Glomerular visceral epithelial cell (primary cell): ENCODE measurements around the gene SGCA.

Experiments
- DNase-seq: peaks from one replicate; pipeline ENCODE4 v3.0.0-alpha.2; 2016; ENCODE audit errors: extremely low spot score

SGCA gene

DNA sequence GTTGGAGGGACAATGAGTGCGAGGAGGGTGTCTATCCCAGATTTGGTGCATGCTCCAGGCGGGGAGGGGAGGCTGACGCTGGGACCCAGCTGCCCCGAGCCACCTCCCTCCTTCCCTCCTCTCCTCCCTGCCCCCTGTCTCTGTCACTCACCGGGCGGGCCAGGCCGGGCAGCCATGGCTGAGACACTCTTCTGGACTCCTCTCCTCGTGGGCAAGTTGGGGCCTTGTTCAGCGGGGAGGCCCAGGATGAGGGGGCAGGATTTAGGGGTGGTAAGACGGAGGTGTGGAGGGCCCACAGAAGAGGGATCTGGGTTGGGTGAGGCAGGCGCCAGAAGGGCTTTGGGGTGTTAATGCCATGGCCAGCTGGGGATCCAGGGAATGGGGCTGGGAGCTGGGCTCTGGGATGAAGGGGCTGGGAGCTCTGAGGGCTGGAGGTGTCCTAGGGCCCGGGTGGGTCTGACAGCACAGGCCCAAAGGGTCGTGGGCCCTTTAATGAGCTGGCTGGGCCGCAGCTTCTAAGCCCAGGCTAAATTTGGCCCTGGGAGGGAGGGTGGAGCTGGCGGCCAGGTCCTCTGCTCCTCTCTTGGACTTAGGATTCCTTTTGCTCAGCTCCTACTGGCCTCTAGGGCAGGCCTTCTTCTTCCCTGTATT, at the start of gene SGCA:
Gene SGCA, plus strand, starts transcription at position 139 of the 651 bp plus-strand sequence. Its CDS starts 36 bp downstream, at position 175.
- no peak for DNase-seq

DNA sequence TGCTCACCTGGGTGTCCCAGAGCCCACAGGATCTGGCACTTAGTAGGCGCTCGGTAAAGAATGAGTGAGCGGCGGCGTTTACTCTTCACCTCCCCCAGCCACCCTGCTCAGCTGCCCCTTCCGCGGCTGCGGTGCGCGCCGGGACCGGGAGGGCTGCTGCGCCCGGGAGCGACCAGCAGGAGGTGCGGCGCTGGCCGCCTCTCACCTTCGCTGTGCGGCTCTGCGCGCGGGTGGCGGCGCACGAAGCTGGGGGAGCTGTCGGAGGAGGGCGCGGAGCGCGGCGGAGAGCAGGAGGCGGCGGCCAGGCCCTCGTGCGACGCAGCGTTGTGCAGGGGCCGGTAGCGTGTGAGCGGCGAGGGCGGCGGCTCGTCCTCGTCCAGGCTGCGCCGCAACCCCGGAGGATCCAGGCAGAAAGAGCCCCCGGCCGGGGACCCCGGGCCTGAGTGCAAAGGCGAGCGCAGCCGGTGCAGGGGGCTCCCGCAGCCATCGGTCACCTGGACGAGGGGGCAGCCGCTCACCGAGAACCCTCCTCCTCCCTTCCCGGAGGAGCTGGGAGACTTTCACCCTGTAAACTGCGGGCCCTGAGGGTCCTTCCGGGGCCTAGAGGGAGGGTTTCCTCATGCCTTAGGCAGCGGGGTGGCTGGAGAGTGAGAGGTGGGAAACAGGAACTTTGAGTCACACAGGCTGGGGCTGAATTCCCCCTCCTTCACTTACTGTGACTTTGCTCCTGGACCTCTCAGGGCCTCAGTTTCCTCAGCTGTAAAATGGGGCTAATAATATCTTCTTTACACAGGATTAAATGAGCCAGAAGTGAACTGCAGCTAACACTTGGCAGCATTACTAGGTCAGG, 48.4 kb upstream of the SGCA start:
- DNase-seq, result no peak

DNA sequence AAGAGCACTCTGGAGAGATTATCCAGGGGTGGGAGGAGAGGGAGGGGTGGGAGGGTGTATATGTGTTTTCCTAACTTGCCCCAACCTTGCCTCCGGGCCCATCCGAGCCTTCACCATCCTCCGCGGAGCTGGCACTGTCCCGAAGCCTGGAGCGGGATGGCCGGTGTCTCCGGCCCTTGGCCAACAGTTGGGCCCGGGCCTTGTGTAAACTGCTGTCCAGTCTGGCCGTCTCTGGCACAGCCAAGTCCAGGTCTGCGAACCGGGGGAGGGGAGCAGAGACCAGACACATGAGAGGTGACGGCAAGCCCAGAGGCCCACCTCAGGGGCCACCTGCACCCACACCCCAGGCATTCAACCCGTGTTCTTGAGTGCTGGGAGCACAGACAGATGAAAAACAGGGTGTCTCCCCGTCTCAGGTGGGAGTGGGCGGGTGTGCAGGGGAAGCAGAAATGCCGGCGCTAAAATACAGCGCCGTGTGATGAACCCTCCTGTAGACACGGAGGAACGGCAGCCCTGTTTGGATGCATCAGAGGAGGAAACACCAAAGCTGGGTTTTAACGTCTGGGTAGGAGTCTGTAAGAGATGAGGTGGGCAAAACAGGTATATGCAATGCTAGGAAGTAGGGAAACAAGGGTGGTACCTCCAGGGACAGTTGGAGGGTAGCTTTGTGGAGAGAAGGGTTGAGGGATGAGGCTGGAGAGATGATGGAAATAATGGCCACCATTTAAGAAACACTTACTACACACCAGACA, 47.6 kb upstream of the SGCA start:
- DNase-seq, result no peak

DNA sequence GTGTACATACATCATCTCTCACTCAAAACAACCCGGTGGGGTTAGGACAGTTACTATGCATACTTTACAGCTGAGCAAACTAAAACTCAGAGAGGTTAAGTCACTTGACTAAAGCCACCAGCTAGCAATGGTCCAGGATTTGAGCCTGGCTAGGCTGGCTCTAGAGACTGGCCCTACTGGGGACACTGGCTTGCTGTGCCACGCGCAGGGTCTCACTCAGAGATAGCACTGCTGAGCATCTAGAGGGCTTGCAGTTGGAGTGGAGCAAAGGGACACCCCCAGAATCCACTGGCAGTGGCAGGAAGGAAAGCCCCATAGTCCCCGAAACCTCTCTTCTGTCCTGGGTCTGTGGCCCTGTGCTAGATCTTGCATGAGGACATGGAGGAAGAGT, 47.0 kb upstream of the SGCA start:
- no peak for DNase-seq

DNA sequence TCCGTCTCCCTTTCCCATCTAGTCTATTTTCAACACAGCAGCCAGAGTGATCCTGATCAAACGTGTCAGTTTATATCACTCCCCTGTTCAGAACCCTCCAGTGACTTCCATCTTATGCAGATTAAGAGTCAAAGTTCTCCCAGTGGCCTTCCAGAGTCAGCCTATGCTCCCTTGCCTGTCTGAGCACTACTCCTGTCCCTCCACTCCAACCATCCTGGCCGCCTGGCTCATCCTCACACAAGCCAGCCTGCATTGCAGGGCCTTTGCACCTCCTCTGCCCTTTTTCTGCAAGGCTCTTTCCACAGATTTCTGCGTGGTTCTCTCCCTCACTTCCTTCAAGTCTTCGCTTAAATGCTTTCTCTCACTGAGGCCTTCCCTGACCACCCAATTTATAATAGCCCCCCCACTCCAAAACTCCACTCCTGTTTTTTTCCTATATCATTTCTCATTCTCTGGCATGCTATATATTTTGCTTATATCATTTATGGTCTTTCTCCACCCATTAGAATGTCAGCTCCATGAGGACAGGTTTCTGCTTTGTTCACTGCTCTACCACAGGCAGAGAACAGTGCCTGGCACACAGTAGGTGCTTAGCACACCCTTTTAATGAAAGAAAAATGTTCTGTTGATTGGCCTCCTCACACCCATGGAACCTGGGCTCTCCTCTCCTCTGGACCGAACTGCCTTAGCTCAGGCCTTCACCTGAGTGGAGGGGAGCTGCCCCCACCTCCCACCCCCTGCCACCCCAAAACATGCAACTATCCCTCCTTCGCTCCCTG, 45.1 kb upstream of the SGCA start:
- DNase-seq, result no peak

DNA sequence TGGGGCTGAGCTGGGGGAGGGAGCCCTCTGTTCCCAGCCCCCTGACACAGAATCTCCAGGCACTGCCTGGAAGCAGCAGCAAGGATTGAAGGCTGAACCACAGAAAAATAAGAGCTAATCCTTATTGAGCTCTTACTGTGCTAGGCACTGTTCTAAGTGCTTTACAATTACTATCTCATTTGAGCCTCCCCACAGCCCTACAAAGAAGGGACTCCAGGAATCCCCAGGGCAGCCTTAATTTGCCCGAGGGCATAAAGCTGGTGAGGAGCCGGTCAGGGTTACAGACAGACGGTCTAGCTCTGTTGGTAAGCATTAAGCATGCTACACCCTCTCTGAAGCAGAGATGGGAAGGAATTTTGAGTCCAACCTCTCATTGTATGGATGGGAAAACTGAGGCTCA, 42.9 kb upstream of the SGCA start:
- no peak for DNase-seq

DNA sequence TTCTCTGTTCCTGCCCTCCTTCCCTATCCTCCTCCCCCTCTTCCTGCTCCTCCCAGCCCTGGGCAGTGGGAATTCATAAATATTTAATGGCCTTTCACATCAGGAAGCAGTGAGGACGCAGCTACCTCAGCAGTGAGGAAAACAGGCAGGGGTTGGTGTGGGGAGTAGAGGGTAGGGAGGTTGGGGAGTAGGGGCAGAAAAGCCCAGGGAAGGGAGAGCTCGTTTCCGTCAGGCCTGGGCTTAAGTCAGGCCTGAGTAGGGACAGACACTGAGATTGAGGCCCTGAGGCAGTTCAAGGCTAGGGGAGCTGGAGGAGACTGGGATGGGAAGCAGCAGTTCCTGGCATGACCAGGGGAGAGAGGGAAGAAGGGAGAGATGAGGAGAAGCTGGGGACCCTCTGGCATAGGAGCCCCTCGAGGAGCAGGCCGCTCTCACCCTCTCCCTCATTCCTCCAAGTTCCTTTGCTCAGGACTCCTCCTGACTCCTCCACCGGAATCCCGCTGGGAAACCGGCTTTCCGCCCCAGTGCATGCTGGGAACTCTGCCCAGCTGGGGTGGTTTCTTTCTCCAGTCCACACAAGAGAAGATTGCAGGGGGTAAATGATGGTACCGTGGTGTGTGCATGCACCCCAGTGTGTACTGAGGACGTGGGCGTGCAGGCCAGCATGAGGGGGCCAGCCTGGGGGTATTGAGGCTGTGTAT, 42.0 kb upstream of the SGCA start:
- DNase-seq, result peak; percentile 69

DNA sequence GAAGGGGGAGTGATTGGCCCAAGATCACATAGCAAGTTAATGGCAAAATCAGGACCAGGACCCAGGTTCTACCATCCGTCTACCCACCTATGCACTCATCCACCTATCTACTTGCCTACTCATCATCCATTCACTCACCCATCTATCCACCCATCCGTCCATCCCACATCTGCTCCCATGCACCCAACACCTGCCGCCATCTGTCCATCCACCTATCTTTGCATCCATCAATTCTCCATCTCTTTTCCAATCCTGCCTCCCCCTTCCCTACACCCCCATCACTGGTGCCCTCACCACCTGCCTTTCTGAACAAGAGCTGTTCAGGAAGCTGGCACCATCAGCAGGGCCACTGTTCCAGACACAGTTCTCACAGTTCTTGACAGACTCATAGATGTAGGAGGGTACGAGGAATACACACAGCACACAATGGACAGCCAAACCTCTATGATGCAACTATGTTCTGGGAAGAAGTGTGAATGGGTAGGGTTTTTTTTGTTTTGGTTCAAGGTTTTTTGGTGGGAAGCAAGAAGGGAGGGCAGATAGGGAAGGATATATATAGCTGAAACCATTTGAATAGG, 40.3 kb upstream of the SGCA start:
- no peak for DNase-seq

DNA sequence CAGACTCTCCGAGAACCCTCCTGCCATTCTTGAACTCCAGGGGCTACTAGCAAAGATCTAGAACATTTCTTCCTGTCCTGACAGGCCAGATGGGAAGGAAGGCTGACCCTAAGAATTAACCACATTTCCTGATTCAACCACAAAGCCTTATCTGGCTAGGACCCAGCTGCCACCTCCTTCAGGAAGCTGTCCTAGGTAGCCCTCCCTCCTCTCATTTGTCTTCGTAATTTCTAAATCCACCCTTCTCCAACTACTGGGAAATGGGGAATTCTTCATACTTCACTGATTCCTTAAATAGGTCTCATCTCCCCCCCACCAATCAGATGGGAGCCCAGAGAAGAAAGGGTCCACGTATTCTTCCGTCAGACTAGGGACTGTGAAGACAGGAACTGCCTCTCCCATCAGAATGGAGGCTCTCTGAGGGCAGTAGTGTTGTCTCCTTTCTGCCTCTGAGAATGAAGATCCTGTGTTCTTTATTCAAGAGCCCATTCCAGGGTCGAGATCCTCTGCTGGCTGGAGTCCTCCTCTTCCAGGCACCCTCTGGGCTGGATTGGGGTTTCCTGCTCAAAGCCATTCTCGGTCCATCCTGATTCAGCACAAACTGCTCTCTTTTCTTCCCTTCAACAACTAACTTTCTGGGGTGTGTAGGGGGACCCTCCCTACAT, 38.0 kb upstream of the SGCA start:
- peak; percentile 51 for DNase-seq

DNA sequence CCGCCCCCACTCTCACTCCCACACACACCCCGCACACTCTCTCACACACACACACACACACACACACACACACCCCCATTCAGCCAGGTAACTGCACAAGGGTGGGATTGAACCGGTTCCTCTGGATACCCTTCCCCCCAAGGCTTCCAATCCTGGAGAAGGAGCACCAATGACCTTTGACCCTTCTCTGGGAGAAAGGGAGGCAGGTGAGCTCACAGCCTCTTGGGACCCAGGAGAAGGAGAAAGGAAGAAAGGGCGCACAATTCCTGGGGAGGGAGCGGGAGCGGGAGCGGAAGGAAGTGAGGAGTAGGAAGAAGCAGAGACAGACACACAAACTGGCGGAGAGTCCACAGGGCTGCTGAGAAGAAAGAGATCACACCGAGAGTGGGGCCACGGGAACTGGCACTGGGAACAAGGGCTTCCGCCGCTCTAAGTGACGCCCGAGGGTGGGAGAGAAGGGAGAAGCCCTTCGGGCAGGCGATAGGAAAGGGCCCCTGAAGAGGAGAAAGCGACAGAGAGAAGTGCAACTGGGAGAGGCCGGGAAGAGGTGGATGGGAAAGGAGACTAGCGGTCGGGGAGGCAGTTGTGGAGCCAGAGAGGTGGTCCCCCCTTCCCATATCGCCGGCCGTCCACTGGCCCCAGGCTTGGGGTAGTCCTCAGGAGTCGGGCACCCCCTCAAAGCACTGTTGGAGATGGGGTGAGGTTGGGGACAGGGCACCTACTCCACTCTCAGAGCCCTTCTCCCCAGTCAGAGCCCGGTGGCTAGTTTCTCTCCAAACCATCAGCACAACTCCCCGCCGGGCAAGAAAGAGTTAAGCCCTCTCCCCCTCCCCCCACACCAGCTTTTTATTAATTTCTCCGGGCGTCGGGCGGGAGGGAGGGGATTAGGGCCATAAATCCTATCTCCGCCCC, 37.1 kb upstream of the SGCA start:
- DNase-seq, result no peak

DNA sequence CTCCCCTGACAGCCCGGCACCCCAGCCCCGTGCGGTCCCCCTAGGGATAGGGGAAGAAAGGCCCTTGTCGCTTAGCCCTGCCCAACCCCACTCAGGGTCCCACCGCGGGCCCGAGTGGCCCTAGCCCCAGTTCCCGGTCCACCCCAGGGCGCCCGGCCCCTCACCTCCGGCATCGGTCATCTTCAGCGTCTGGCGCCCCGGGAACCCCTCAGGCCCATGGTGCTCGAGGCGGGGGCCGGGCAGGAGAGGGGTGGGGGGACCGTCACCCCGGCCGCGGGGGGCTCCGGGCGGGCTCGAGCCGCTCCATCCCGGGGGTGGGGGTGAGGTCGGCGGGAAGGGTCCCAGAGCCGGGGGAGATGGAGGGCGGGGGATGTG, 36.5 kb upstream of the SGCA start:
- no peak for DNase-seq

DNA sequence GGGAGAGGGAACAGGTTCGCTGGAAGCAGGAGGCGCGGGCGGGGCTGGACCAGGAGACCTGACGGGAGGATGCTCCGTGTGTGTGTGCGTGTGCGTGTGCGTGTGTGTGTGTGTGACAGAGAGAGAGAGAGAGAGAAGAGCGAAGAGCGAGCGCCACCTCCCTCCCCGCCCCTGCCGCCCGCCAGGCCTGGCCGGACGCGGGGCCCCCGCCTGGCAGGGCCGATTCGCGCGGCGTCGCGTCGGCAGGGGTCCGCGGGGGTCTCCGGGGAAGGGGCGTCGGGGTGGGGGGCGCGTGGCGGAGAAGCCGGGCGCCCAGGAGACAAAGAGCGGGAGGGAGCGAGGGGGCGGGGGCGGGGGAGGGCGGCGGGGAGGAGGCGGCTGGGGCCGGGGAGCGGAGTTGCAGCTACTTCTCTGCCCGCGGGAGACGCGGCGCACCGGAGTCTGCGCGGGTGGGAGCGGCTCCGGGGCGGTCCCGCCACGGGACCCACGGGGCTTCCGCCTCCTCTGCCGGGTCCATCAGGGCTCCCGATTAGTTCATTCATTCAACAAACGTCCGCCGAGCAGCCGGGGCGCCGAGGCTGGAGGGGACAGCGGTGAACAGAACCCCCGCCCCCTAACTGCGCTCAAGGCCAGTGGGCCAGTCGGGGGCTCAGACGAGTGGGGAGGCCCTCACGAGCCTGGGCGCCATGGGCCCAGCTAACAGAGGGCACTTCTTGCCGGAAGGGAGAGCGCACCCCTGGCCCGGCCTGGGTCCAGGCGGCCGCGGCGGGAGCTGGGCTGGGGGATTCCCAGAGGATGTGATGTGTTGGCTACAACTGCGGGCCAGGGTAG, 35.9 kb upstream of the SGCA start, which contains the start of gene SAMD14:
Gene SAMD14, minus strand, starts transcription at position 433 of the 831 bp plus-strand sequence. CDS start 5,201 bp downstream, outside the sequence.
- DNase-seq, result peak; percentile 62

DNA sequence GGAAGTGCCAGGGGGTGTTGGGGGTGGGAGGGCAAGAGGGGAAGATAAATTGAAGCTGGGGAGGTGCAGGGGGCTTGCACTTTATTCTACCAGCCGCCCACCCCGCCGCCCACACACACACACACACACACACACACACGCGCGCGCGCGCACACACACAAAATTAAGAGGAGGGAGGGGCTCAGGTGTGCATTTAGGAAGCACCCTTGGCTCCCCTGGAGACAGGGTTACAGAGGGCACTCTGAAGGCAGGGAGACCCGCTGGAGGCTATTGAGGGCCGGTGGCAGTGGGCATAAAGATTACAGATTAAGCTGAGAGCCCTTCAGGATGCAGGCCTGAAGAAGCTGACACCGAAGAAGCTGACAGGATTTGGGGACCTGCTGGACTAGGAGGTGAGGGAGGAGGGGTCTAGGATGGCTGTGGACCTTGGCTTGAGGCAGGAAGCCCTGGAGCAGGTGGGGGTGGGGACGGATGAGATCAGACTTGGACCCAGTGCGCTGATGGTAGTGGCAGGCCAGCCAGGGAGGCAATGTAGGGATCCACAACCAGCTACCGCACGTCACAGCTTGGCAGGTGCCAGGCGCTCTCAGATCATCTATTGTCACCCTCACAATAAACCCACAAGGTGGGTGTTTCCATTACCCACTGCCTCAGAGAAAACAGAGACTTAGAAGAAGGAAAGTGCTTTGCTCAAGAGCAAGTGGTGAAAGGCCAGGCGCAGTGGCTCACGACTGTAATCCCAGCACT, 35.1 kb upstream of the SGCA start:
- no peak for DNase-seq

DNA sequence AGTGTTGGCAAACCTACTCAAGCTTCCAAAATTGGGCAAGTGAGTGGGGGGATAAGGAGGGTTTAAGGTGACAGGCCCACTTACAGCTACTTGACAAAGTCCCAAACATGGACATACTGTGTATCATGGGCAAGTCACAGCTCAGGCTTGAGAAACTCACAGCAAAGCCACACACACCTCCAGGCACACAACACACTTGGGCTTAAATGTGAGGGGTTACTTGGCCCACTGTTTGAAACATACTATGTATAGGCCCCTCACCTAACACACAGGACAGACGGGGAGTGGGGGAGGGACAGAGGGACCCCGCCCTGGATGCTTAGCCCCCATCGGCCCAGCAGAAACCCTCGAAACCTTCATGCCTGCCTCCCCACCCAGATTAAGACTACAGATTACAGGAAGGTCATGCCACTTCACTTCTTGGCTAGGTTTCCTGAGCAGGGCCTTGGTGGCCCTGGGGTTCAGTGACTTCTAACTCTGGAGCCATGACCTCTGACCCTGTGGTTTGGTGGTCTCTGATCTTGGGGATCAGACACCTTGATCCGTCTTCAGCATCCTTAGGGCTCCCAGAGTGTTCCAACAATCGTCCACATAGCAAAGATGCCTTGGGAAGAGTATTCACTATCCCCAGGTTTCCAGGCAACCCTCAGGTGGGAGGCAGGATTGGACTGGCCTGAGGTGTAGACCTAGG, 33.6 kb upstream of the SGCA start:
- DNase-seq, result no peak

DNA sequence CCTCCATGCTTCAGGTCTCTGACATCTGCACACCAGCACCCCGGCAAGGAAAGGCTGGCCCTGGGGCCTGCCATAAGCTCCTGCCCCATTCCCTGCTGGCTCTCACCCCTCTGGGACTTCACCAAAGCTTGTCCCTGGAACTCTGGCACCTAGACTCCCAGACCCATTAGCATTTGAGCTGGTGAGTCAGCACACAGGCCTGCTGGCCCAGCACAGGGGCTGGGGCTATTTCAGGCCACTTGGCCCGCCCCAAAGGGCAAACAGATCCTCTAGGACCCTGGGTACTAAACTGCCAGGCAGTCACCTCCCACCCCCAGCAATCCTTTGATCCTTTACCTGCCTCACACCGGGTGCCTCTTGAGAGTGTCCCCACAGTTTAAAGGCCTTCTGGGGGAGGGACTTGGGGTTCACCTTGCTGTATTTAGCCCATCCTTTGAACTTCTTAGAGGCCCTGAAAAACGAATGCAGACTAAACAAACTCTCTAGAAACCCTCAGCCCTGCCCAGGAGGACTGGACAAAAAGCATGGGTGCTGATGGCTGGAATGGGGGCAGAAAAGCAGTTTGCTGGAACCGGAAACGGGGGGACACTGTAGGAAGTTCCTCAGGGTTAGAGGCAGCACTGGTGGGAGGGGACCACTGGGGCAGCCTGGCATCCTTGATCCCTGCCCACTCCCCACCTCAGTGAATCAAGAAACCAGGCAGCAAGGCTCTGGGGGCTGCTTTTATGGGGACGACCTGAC, 32.6 kb upstream of the SGCA start:
- DNase-seq, result peak; percentile 54

DNA sequence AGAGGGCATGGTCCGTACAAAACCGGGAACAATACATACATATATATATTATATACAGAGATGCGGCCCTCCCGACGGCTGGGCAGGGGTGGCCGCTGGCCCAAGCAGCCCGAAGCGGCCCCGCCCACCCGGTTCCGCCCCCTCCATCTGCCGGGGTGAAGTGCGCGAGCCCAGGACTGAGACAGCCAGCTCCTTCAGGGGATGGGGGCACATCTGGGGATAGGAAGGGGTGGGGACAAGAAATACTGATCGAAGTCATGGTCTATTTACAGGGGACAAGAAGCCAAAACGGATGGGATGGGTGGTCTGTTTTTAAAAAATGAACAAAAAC, 32.1 kb upstream of the SGCA start:
- DNase-seq, result no peak
